Colon (tissue), 2 donors: ENCODE results near the gene CDA.

Experiments used
- FAIRE-seq: peaks from 2 replicates; lab custom pipeline; 2012; peaks lifted over from hg19 to GRCh38; lab: Jason Lieb, UNC
- donor health status: control.
- donor health status: control.

Gene CDA

DNA sequence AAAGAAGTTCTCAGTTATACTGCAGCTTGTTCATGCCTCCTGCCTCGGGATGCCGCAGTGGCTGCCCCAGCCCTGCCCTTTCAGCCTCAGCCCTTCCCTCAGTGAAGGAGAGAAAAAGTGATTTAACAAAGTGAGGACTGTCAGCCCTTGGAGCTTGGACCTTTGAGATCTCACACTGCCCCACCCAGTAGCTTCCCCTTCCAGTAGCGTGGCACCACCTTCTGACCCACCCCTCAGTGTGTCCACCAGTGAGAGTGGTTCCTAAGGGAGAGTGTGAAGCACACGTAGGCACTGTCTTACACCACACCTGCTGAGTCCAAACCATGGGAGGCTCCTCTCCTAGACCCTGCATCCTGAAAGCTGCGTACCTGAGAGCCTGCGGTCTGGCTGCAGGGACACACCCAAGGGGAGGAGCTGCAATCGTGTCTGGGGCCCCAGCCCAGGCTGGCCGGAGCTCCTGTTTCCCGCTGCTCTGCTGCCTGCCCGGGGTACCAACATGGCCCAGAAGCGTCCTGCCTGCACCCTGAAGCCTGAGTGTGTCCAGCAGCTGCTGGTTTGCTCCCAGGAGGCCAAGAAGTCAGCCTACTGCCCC, at the start of gene CDA:
Gene CDA (plus strand): TSS at position 464 of the 592 bp plus-strand sequence. CDS start 33 bp downstream, at position 497.
- FAIRE-seq = no peak

DNA sequence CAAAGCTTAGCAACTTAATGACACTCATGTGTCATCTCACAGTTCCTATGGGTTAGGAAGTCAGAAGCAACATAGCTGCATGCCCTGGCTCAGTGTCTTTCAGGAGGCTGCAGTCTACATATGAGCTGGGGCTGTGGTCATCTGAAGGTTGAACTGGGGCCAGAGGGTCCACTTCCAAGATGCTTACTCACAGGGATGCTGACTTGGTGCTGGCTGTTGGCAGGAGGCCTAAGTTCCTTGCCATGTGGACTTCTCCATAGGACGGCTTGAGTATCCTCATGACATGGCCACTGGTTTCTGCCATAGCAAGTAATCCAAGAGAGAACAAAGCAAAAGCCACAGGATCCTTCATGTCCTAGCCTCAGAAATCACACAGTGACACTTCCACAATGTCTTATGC, 48.6 kb upstream of the CDA start:
- FAIRE-seq = no peak

DNA sequence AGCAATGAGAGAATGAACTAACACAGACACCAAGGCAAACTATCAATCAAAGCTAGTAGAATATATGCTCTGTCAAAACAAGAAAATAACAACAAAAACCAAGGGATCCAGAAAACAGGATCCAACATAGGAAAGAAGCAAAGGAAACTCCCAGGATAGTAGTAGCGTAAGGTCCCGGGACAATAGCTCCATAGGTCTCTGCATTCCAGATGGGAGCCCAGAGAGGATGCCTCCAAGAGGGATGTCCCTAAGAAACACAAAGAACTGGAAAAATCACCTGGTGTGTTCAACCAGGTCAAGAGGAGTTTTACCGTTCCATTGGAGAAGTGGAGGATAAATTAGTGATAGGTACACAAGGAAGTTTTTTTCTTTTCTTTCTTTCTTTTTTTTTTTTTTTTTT, 42.3 kb upstream of the CDA start:
- FAIRE-seq = no peak

DNA sequence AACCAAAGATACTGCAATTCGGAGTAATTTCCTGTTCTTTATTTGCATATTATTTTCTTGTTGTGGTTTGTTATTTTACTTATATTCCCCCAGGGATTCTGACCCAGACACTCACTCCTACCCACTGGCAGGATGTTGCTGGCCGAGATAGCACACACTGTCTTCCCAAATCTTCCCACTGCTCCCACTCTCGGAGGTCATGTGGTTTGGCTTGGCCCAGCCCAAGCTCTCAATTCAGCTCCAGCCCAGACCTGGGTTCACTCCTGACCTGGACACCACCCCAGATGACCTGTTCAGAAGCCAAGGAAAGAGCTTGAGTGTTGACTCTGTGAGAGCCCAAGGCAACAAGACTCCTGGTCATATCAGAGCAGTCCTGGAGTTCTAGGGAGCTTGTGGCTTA, 37.7 kb upstream of the CDA start:
- FAIRE-seq = no peak

DNA sequence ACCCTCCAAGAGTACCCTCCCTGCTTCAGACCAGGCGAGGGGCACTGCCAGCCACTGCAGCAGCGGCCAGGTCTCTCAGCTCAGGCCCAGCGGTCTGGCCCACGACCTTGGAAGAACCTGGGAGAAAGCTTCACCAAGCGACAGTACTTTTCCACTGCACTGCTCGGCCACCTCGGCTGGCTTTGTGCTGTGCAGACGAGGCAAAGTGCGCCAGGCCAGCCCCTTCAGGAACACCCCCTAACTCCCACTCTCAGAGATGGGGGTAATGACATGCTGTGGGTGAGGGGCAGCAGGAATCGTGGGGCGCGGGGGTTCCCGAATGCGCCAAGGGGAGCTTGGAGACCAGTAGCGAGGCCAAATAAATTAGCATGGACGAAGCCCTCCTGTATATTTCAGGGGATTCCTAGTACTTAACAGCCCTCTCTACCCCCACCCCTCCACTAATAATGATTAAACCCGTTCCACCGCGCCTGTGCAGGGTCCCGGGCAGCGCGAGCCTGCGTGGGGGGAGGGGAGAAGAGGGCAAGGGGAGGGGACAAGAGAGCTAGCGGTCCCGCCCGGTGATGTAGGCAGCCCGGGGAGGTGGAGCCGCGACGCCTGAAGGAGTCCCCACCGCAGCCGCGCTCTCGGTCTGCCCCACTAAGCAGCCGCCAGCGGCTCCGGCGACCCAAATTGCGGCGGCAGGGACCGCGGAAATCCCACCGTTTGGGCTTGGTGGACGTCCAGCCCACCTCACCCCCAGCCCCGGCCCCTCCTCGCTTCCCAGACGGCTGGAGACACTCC, 36.8 kb upstream of the CDA start, which contains the start of gene FAM43B:
Gene FAM43B (plus strand): TSS at position 629 of the 783 bp plus-strand sequence. CDS start 401 bp downstream, outside the sequence.
- FAIRE-seq = no peak

DNA sequence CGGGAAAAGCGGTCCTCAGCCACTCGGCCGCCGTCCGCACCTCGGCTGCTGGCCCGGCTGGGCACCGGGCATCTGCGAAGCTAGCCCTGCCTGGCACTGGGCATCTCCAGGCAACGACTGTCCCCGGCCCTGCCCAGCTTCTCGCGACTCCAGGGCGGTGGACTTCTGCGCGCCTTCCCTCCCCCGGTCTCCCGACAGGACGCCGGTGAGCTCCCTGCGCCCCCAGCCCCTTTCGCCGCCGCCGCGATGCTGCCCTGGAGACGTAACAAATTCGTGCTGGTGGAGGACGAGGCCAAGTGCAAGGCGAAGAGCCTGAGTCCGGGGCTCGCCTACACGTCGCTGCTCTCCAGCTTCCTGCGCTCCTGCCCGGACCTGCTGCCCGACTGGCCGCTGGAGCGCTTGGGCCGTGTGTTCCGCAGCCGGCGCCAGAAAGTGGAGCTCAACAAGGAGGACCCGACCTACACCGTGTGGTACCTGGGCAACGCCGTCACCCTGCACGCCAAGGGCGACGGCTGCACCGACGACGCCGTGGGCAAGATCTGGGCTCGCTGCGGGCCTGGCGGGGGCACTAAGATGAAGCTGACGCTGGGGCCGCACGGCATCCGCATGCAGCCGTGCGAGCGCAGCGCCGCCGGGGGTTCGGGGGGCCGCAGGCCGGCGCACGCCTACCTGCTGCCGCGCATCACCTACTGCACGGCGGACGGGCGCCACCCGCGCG, 36.0 kb upstream of the CDA start:
- no peak for FAIRE-seq

DNA sequence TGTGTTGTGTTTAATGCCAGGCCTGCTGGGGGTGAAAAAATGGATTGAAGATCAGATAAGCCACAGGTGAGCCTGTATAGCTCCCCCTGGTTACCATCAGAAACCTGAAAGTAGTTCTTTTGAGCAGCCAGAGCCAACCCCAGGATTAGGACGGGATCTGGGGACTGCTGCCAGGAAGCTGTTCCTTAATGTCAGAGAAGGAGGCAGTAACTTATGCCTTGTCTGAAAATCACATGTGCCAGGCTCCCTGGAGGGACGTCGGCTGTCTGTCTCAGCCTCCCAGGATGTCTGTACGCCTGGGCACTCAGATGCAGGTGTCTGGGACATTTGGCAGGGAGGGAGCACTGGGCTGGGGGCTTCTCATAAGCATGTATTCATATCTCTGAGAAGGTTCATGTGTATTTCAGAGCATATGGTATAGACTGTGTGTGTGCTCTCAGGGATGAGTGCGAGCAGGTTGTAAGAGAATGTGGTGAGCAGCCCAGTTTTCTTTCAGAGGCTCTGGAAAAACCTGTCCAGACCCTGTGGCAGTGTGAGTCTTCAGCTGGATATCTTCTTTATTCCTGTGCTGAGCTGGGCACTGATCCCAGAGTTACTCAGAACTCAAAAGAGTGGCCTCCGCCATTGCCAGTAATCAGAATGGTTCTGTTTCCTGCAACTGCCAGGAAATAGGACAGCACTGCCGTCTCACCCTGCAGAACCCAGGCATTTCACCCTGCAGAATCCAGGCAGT, 33.7 kb upstream of the CDA start:
- FAIRE-seq = no peak

DNA sequence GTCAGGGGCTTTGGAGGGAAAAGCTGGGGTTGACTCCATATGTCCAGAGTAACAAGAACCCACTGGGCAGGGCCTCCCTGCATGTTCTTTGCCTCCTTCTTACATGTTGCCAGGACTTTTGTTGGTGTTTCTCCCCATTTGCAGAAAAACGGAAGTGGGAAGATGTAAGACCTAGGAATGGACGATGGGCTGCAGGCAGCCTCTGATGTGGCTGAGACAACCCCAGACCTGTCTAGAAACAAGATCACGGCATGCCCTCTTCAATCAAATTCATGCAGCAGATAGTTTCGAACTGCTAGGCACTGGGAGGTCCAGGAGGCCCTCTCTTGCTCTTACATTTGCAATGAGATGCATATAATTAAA, 33.2 kb upstream of the CDA start:
- no peak for FAIRE-seq

DNA sequence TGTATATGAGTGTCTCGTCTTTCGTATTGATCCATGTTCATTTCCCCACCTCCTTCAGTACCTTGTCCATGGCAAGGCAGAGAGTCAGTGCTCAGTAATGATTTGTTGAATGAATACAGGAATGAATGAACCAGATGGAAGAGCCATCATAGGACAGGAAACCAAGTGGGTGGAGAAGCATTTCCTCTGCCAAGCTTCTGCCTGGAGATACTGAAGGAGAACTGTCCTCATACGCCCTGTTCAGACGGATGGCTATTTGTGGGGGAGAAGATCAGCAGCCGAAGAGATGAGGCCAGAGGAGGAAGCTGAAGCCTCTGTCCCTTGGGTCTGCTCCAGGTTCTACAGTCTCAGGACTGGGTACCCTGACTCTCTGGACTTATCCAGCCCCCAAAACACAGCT, 30.7 kb upstream of the CDA start:
- no peak for FAIRE-seq

DNA sequence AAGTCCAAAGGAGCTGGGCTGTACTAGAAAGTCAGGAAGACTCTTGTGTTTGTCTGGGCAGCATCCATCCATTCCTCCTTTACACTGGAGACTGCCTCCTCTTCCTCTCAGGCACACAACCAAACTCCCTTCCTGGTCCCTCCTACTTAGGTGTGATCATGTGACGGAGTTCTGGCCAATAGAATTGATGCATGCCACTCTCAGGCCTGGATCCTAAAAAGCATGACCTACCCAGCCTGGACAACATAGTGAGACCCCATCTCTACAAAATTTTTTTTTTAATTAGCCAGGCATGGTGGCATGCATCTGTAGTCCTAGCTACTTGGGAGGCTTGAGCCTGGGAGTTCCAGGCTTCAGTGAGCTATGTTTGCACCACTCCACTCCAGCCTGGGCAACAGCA, 27.9 kb upstream of the CDA start:
- FAIRE-seq = no peak

DNA sequence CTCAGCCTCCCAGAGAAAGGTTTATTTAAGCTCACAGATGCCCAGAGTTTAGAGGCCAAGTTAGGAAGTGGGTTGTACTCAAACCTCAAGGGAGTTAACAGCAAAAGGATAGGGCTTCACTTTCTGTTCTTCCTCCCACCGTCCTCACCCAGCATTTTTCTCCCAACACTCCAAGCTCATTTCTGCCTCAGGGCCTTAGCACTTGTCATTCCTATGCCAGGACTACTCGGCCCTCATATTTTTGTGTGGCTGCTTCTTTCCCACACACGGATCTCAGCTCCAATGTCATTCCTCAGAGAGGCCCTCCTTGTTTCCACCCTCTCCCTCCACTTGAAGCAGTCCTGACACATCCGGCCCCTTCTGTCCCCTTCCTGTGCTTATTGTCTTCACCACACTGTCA, 23.7 kb upstream of the CDA start:
- FAIRE-seq = no peak

DNA sequence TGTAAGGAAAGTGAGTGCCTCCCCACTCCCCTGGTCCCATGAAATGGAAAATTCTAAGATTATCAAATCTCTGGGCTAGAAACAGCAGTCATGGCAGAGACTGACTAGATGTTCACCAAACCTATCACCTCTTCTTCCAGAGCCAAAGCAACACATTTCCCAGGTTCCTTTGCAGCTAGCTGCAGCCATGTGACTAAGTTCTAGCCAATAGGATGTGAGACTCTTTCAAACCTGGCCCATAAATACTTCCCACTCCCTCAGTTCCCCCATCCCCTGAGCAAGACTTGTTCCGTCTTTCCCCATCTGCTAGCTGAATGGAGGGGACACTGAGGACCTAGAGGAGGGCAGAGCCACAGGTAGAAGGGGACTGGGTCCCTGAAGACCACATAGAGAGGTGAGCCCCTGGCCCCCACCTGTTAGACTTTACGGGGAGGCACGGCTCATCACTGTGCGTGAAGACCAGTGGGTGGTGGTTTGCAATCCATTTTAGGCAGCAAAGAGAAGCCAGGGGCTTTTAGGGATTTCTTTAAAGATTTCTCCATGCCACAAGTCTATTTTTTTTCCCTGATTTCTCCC, 19.3 kb upstream of the CDA start:
- no peak for FAIRE-seq

DNA sequence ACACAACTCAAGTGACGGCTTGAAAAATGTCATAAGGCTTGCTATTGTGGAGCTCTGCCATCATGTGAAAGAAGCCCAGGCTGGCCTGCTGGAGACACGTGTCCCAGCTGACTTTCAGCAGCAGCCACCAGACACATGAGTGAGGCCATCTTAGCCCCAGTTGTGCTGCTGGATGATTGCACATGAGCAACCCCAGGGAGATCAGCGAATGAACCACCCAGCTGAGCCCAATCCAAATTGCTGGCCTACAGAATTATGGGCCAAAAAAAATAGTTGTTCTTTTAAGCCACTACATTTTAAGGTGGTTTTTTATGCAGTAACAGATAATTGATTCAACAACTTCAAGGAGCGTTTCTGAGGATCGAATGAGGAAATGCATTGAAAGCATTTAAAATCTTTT, 17.5 kb upstream of the CDA start:
- no peak for FAIRE-seq

DNA sequence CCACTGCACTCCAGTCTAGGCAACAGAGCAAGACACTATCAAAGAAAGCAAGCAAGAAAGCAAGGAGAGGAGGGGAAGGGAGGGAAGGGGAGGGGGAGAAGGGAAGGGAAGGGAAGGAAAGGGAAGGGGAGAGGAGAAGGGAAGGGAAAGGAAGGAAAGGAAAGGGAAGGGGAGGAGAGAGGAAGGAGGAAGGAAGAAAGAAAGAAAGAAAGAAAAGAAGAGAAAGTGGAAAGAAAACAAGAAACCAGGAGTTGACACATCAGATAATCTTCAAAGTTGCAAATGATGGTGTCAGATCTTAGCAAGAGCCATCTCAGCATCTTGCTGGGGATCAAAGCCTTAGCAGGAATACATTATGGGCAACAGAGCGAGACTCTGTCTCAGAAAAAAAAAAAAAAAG, 14.9 kb upstream of the CDA start:
- FAIRE-seq = no peak

DNA sequence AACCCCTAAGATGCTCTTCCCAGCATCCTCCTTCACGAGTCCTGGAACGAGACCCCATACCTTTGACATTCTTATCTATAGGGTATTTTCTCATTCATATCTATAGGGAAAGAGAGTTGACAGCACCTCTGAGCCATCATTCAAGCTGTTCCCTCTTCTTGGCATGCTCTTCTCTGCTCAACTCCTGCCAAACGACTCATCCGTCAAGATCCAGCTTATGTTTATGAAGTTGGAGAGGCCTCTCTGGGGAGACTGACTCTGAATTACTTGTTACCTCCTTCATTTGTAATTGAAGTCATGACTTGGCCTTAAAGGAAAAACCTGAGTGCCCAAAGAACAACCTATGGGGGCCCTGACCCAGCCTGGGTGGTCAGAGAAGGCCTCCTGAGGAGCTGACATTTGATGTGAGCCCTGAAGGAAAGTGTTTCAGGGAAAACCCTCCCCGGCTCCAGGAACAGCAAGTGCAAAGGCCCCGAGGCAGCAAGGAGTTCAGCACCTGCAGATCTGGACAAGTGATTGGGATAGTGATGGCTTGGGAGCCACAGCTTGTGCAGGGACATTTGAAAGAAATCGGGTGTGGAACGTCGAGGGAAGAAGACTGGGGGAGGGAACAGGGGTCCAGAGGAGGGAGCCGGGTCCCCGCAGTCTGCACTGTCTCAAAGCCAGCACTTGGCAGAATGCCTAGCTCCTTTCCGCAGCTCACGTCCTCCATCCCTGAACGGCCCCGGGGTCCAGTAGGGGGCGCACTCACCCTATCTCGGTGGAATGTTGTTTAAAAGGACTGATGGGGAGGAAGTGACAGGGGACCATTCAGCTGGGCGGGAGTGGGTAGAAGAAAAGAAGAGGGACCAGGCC, 14.0 kb upstream of the CDA start:
- no peak for FAIRE-seq

DNA sequence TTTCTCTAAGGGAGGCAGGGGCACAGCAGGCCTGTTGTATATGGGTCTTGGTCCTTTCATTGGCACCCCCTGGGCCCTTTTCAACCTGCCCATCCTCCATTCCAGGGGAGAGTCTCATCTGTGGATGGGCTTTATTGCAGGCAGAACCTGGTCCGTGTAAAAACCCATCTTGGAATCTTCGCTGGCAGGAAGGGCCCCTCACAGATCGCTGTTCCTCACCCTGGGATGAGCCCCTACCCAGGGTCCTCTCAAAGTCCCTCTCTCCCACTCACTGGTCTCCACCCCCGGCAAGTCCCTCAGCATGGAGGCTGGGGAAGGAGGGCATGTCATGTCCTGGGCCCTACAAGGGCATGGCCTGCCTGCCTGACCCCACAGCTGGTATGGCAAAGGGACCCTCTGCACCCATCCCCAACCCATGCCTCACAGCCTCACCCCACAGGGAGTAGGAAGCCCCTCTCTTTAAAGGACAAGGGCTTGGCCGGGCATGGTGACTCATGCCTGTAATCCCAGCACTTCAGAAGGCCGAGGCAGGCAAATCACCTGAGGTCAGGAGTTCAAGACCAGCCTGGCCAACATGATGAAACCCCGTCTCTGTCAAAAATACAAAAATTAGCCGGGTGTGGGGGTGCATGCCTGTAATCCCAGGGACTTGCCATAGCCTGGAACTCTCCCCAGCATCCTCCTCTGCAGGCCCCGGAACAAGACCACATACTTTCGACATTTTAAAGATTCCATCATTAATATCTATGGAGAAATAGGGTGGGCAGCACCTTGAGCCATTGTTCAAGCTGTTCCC, 13.2 kb upstream of the CDA start:
- no peak for FAIRE-seq

DNA sequence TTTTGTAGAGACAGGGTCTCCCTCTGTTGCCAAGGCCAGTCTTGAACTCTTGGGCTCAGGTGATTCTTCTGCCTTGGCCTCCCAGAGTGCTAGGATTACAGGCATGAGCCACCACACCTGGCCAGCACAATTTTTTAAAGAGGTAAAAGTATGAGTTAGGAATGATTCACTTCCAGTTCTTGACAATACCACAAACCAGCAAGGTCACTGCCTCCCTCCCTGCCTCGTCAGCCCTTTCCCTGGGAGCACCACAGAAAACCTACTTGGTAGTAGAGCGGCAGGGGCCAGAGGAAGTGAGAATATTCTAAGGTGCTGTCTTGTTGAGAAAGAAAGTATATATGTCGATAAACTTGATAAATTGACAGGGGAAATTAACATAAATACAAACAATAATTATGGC, 10.8 kb upstream of the CDA start:
- FAIRE-seq = no peak

DNA sequence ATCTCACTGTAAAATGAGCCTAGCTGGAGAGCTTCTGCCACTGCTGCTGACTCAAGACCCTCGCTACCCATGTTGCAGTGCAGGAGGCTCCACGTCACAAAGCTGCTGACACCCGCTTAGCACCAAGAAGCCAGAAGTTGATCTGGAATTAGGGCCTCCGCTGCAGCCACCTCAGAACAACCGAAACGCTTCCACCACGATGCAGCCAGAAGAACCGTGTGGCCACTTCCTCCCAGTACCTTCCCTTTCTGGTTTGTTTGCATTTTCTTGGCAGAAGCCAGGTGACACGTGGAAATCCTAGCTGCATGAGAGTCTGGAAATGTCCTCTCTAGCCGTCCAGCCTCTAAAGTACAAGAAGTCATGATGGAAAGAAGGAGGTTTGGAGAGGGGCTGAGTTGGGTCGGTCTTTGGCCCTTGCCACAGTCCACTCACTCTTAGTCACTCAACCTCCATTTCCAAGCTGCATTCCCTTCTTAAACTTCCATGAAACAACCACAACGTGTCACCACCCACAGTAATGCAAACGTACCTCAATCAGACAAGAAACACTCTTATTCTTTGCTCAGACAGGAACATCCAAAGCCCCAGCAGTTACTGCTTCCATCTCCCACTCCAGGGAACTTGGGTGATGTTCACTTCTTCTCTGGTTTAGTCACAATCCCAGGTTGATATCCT, 10.0 kb upstream of the CDA start:
- FAIRE-seq = no peak

DNA sequence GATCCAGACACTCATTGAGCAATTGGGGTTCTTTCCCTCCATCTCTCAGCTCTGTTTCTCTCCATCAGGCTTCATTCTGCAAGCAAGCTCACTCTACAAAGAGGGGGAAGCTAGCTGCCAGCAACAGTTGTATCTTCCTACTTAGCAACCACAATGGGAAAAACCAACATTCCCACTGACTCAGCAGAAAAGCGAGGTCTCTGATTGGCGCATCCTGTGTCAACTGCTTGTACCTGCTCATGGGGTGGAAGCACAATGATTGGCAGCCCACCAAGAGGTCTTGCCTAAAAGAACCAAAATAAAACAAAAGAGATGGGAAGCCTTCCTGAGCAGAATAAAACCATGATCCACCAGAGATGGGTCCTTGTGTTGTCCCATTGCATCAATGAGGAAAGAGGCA, 4.0 kb upstream of the CDA start:
- FAIRE-seq = no peak
